Neural cell (in vitro differentiated cells): ENCODE measurements around the gene HLF. TPM values are rescaled to one million over a fixed set of nuclear protein-coding genes. Genes with fewer than 3 reads are reported as not detected.

ENCODE experiments used
- H2AFZ ChIP-seq: fragments of 200-600, 300-800 bp; sonication (generic), shearing (Covaris generic); 2 replicates; pipeline ENCODE4 v1.6.0; 2014; ENCODE audit warnings: low read depth, mild to moderate bottlenecking, antibody characterized with exemption, low read length, moderate library complexity
- H3F3A ChIP-seq: fragments of 200-600 bp; shearing (Covaris generic); 2 replicates; pipeline ENCODE4 v1.6.1; 2016; ENCODE audit warnings: mild to moderate bottlenecking, moderate library complexity, mixed read lengths, antibody characterized with exemption, low read length; ENCODE audit not compliant: insufficient read depth, poor library complexity, severe bottlenecking
- H3K27ac ChIP-seq: fragments of 200-600, 300-800 bp; sonication (generic), shearing (Covaris generic); 2 replicates; pipeline ENCODE4 v1.5.1; 2014; ENCODE audit warnings: mild to moderate bottlenecking, low read length, moderate library complexity
- H3K27me3 ChIP-seq: fragments of 300-800, 200-600 bp; sonication (generic), shearing (Covaris generic); 2 replicates; pipeline ENCODE4 v1.6.0; 2014; ENCODE audit warnings: mild to moderate bottlenecking, low read depth, low read length, moderate library complexity; ENCODE audit not compliant: insufficient read depth
- H3K36me3 ChIP-seq: fragments of 300-800, 200-600 bp; sonication (generic), shearing (Covaris generic); 2 replicates; pipeline ENCODE4 v1.5.1; 2014; ENCODE audit warnings: mild to moderate bottlenecking, antibody characterized with exemption, low read length, moderate library complexity; ENCODE audit not compliant: insufficient read depth
- H3K4me2 ChIP-seq: fragments of 300-800, 200-600 bp; sonication (generic), shearing (Covaris generic); 2 replicates; pipeline ENCODE4 v1.6.0; 2014; ENCODE audit warnings: mild to moderate bottlenecking, low read length
- H3K4me3 ChIP-seq: fragments of 300-800, 200-600 bp; sonication (generic), shearing (Covaris generic); 2 replicates; pipeline ENCODE4 v1.5.1; 2014; ENCODE audit warnings: mild to moderate bottlenecking, low read length, moderate library complexity
- H3K79me2 ChIP-seq: fragments of 200-600 bp; shearing (Covaris generic); replicated peaks from 2 replicates; pipeline ENCODE4 v1.6.0; 2014; ENCODE audit warnings: mild to moderate bottlenecking, low read length, moderate library complexity; ENCODE audit not compliant: insufficient read depth
- H3K9ac ChIP-seq: fragments of 300-800, 200-600 bp; sonication (generic), shearing (Covaris generic); 2 replicates; pipeline ENCODE4 v1.6.1; 2016; ENCODE audit warnings: mild to moderate bottlenecking, low read length, mixed read lengths
- H3K9me2 ChIP-seq: fragments of 200-600 bp; shearing (Covaris generic); 2 replicates; pipeline ENCODE4 v1.6.1; 2016; ENCODE audit warnings: mild to moderate bottlenecking, low read length, mixed read lengths; ENCODE audit not compliant: insufficient read depth
- H3K9me3 ChIP-seq: fragments of 200-600, 300-800 bp; sonication (generic), shearing (Covaris generic); 2 replicates; pipeline ENCODE4 v1.6.1; 2016; ENCODE audit warnings: mild to moderate bottlenecking, mixed run types, low read length, moderate library complexity, mixed read lengths
- H4K20me1 ChIP-seq: fragments of 200-600 bp; shearing (Covaris generic); 2 replicates; pipeline ENCODE4 v1.6.1; 2016; ENCODE audit warnings: mild to moderate bottlenecking, mixed run types; ENCODE audit not compliant: insufficient read depth
- EP300 ChIP-seq: fragments of 450-650 bp; conservative IDR thresholded peaks from 2 replicates; pipeline ENCODE4 v1.6.1; 2014; ENCODE audit warnings: antibody characterized with exemption, mild to moderate bottlenecking, moderate library complexity; ENCODE audit not compliant: poor library complexity, severe bottlenecking
- EZH2 ChIP-seq: fragments of 200-600, 300-800 bp; shearing (Covaris generic), sonication (generic); IDR thresholded peaks from 2 replicates; pipeline ENCODE4 v1.6.1; 2014; ENCODE audit warnings: antibody characterized with exemption, low read length, borderline replicate concordance, mild to moderate bottlenecking; ENCODE audit not compliant: insufficient read depth, poor library complexity, severe bottlenecking
- MXI1 ChIP-seq: fragments of 450-650 bp; conservative IDR thresholded peaks from 2 replicates; pipeline ENCODE4 v1.6.1; 2014; ENCODE audit warnings: antibody characterized with exemption, mild to moderate bottlenecking; ENCODE audit not compliant: poor library complexity, severe bottlenecking
- POLR2AphosphoS5 ChIP-seq: IDR thresholded peaks from 2 replicates; pipeline ENCODE4 v1.6.1; 2012
- RAD21 ChIP-seq: fragments of 450-650 bp; conservative IDR thresholded peaks from 2 replicates; pipeline ENCODE4 v1.6.1; 2014; ENCODE audit warnings: antibody characterized with exemption, mild to moderate bottlenecking, moderate library complexity
- SMC3 ChIP-seq: fragments of 450-650 bp; conservative IDR thresholded peaks from 2 replicates; pipeline ENCODE4 v1.6.1; 2014; ENCODE audit warnings: antibody characterized with exemption, mild to moderate bottlenecking, moderate library complexity; ENCODE audit not compliant: poor library complexity
- TAF1 ChIP-seq: IDR thresholded peaks from 2 replicates; pipeline ENCODE4 v1.6.1; 2012; ENCODE audit warnings: low read depth
- polyA plus RNA-seq: library from polyadenylated mRNA; depleted of rRNA; stranded (reverse); fragments of >200 nt; gene quantifications from 2 replicates; pipeline ENCODE4 v1.2.3, GENCODE V29; 2014
- TF ChIP-seq, protein P1 (sequence below): IDR thresholded peaks from 2 replicates; pipeline ENCODE4 v1.6.1; 2012; ENCODE audit warnings: borderline replicate concordance
- TF ChIP-seq, protein P2 (sequence below): fragments of 450-650 bp; IDR thresholded peaks from 2 replicates; pipeline ENCODE4 v1.5.1; 2014; ENCODE audit warnings: antibody characterized with exemption, mild to moderate bottlenecking, moderate library complexity; ENCODE audit not compliant: poor library complexity, severe bottlenecking

Gene HLF
- polyA plus RNA-seq, 1 donor from 2014 or later, result 0.71 TPM

DNA sequence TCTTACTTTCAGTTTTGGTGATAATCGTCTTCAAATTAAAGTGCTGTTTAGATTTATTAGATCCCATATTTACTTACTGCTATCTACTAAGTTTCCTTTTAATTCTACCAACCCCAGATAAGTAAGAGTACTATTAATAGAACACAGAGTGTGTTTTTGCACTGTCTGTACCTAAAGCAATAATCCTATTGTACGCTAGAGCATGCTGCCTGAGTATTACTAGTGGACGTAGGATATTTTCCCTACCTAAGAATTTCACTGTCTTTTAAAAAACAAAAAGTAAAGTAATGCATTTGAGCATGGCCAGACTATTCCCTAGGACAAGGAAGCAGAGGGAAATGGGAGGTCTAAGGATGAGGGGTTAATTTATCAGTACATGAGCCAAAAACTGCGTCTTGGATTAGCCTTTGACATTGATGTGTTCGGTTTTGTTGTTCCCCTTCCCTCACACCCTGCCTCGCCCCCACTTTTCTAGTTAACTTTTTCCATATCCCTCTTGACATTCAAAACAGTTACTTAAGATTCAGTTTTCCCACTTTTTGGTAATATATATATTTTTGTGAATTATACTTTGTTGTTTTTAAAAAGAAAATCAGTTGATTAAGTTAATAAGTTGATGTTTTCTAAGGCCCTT is 56.8 kb downstream of the HLF start:
- no peaks in the 10 kb centered on the region for H4K20me1 ChIP-seq
- TF ChIP-seq RAD21, result no peak
- TF ChIP-seq SMC3, result no peak
- TF ChIP-seq, protein P1, sequence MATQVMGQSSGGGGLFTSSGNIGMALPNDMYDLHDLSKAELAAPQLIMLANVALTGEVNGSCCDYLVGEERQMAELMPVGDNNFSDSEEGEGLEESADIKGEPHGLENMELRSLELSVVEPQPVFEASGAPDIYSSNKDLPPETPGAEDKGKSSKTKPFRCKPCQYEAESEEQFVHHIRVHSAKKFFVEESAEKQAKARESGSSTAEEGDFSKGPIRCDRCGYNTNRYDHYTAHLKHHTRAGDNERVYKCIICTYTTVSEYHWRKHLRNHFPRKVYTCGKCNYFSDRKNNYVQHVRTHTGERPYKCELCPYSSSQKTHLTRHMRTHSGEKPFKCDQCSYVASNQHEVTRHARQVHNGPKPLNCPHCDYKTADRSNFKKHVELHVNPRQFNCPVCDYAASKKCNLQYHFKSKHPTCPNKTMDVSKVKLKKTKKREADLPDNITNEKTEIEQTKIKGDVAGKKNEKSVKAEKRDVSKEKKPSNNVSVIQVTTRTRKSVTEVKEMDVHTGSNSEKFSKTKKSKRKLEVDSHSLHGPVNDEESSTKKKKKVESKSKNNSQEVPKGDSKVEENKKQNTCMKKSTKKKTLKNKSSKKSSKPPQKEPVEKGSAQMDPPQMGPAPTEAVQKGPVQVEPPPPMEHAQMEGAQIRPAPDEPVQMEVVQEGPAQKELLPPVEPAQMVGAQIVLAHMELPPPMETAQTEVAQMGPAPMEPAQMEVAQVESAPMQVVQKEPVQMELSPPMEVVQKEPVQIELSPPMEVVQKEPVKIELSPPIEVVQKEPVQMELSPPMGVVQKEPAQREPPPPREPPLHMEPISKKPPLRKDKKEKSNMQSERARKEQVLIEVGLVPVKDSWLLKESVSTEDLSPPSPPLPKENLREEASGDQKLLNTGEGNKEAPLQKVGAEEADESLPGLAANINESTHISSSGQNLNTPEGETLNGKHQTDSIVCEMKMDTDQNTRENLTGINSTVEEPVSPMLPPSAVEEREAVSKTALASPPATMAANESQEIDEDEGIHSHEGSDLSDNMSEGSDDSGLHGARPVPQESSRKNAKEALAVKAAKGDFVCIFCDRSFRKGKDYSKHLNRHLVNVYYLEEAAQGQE, result no peak
- TF ChIP-seq MXI1, result no peak
- TF ChIP-seq EP300, result no peak
- TF ChIP-seq POLR2AphosphoS5, result no peak
- TF ChIP-seq TAF1, result no peak
- no peak for TF ChIP-seq EZH2
- TF ChIP-seq, protein P2, sequence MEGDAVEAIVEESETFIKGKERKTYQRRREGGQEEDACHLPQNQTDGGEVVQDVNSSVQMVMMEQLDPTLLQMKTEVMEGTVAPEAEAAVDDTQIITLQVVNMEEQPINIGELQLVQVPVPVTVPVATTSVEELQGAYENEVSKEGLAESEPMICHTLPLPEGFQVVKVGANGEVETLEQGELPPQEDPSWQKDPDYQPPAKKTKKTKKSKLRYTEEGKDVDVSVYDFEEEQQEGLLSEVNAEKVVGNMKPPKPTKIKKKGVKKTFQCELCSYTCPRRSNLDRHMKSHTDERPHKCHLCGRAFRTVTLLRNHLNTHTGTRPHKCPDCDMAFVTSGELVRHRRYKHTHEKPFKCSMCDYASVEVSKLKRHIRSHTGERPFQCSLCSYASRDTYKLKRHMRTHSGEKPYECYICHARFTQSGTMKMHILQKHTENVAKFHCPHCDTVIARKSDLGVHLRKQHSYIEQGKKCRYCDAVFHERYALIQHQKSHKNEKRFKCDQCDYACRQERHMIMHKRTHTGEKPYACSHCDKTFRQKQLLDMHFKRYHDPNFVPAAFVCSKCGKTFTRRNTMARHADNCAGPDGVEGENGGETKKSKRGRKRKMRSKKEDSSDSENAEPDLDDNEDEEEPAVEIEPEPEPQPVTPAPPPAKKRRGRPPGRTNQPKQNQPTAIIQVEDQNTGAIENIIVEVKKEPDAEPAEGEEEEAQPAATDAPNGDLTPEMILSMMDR, result no peak
- H3K27ac ChIP-seq, result no peak overlapping the region
- H3K9ac ChIP-seq, result no peak overlapping the region
- H3K9me2 ChIP-seq, result no peaks in the 10 kb centered on the region
- no peaks in the 10 kb centered on the region for H3K36me3 ChIP-seq
- no peaks in the 10 kb centered on the region for H3F3A ChIP-seq
- H3K9me3 ChIP-seq, result no peaks in the 10 kb centered on the region
- no peak overlapping the region for H3K4me2 ChIP-seq
- no peak overlapping the region for H2AFZ ChIP-seq
- H3K79me2 ChIP-seq, result no peaks in the 10 kb centered on the region
- no peak overlapping the region for H3K4me3 ChIP-seq
- H3K27me3 ChIP-seq, result no peaks in the 10 kb centered on the region

DNA sequence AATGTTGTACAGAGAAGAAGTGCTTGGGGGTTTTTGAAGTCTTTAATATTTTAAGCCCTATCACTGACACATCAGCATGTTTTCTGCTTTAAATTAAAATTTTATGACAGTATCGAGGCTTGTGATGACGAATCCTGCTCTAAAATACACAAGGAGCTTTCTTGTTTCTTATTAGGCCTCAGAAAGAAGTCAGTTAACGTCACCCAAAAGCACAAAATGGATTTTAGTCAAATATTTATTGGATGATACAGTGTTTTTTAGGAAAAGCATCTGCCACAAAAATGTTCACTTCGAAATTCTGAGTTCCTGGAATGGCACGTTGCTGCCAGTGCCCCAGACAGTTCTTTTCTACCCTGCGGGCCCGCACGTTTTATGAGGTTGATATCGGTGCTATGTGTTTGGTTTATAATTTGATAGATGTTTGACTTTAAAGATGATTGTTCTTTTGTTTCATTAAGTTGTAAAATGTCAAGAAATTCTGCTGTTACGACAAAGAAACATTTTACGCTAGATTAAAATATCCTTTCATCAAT is 57.8 kb downstream of the HLF start:
- Histone ChIP-seq H3K27ac (no peak overlapping the region), H3K9me2 (no peaks in the 10 kb centered on the region), H3K4me3 (no peak overlapping the region), H3K9me3 (no peaks in the 10 kb centered on the region), H3K79me2 (no peaks in the 10 kb centered on the region), H3K9ac (no peak overlapping the region), H3K36me3 (no peaks in the 10 kb centered on the region), H4K20me1 (no peaks in the 10 kb centered on the region), H3K4me2 (no peak overlapping the region), H3K27me3 (no peaks in the 10 kb centered on the region), H2AFZ (no peak overlapping the region), H3F3A (no peaks in the 10 kb centered on the region)
- TF ChIP-seq MXI1 (no peak), TAF1 (no peak), EP300 (no peak), SMC3 (no peak), RAD21 (no peak), EZH2 (no peak), POLR2AphosphoS5 (no peak)
- TF ChIP-seq, protein P1, result no peak
- TF ChIP-seq, protein P2, result no peak
